Osteocyte (in vitro differentiated cells): ENCODE results near the gene SPINK1. TPM values are rescaled to one million over a fixed set of nuclear protein-coding genes. Genes with fewer than 3 reads are reported as not detected.

Experiments used
- DNase-seq: peaks from one replicate; pipeline ENCODE4 v3.0.0; 2021; ENCODE audit warnings: mixed read lengths; ENCODE audit not compliant: unreplicated experiment; ENCODE audit errors: extremely low spot score
- H3K27ac Mint-ChIP-seq: one replicate; pipeline ENCODE4 v1.8.0; 2021; ENCODE audit warnings: mild to moderate bottlenecking, mixed read lengths; ENCODE audit not compliant: unreplicated experiment
- H3K27me3 Mint-ChIP-seq: one replicate; pipeline ENCODE4 v1.8.0; 2021; ENCODE audit warnings: mixed read lengths; ENCODE audit not compliant: unreplicated experiment
- H3K36me3 Mint-ChIP-seq: one replicate; pipeline ENCODE4 v1.8.0; 2021; ENCODE audit warnings: mixed read lengths; ENCODE audit not compliant: unreplicated experiment
- H3K4me1 Mint-ChIP-seq: one replicate; pipeline ENCODE4 v1.8.0; 2021; ENCODE audit warnings: mixed read lengths; ENCODE audit not compliant: unreplicated experiment
- H3K4me3 Mint-ChIP-seq: one replicate; pipeline ENCODE4 v1.8.0; 2021; ENCODE audit warnings: mild to moderate bottlenecking, moderate library complexity, mixed read lengths; ENCODE audit not compliant: unreplicated experiment
- H3K9me3 Mint-ChIP-seq: one replicate; pipeline ENCODE4 v1.8.0; 2021; ENCODE audit warnings: mixed read lengths; ENCODE audit not compliant: unreplicated experiment
- CTCF ChIP-seq: fragments of 200-600 bp; sonication (generic); IDR thresholded peaks from 2 replicates; pipeline ENCODE4 v1.5.0; 2021; ENCODE audit warnings: antibody characterized with exemption, mild to moderate bottlenecking, moderate library complexity
- total RNA-seq: library from RNA; stranded (reverse); gene quantifications from 2 replicates; pipeline ENCODE4 v1.2.1, GENCODE V29; 2021

Gene SPINK1
- total RNA-seq, 1 donor from 2014 or later = not detected

GRCh38 chr5:147863454-147864158 lies 32.1 kb upstream of the SPINK1 start:
- peaks cover 20% of the 10 kb centered on the region for H3K27me3 Mint-ChIP-seq
- no peak overlapping the region for H3K4me3 Mint-ChIP-seq
- no peak for TF ChIP-seq CTCF
- no peaks in the 10 kb centered on the region for H3K4me1 Mint-ChIP-seq
- H3K36me3 Mint-ChIP-seq = no peaks in the 10 kb centered on the region
- no peak overlapping the region for H3K27ac Mint-ChIP-seq
- no peak for DNase-seq
- no peaks in the 10 kb centered on the region for H3K9me3 Mint-ChIP-seq

- no peak overlapping the region for H3K27ac Mint-ChIP-seq
- no peaks in the 10 kb centered on the region for H3K36me3 Mint-ChIP-seq
- H3K4me1 Mint-ChIP-seq = no peaks in the 10 kb centered on the region
Measured at GRCh38 chr5:147860641-147861025, 29.2 kb upstream of the SPINK1 start.

GRCh38 chr5:147859962-147860640 lies 28.6 kb upstream of the SPINK1 start:
- Mint-ChIP-seq H3K4me1 (no peaks in the 10 kb centered on the region), H3K27ac (no peak overlapping the region), H3K9me3 (no peaks in the 10 kb centered on the region), H3K36me3 (no peaks in the 10 kb centered on the region), H3K4me3 (no peak overlapping the region), H3K27me3 (peaks cover 26% of the 10 kb centered on the region)
- TF ChIP-seq CTCF = no peak
- DNase-seq = no peak

More at GRCh38 chr5:147860641-147861025, 29.2 kb upstream of the SPINK1 start:
- no peak overlapping the region for H3K4me3 Mint-ChIP-seq
- H3K27me3 Mint-ChIP-seq = peaks cover 20% of the 10 kb centered on the region
- no peak for TF ChIP-seq CTCF
- no peak for DNase-seq
- H3K9me3 Mint-ChIP-seq = no peaks in the 10 kb centered on the region

GRCh38 chr5:147858565-147858964 lies 27.1 kb upstream of the SPINK1 start:
- no peak for TF ChIP-seq CTCF
- no peaks in the 10 kb centered on the region for H3K4me1 Mint-ChIP-seq

GRCh38 chr5:147857302-147858129 lies 26.0 kb upstream of the SPINK1 start:
- H3K9me3 Mint-ChIP-seq = no peaks in the 10 kb centered on the region
- peaks cover 38% of the 10 kb centered on the region for H3K27me3 Mint-ChIP-seq
- TF ChIP-seq CTCF = peak; percentile 85
- H3K27ac Mint-ChIP-seq = no peak overlapping the region
- H3K4me3 Mint-ChIP-seq = no peak overlapping the region
- no peak for DNase-seq
- H3K36me3 Mint-ChIP-seq = no peaks in the 10 kb centered on the region
- H3K4me1 Mint-ChIP-seq = no peaks in the 10 kb centered on the region

More at GRCh38 chr5:147858565-147858964, 27.1 kb upstream of the SPINK1 start:
- Mint-ChIP-seq H3K36me3 (no peaks in the 10 kb centered on the region), H3K27me3 (peaks cover 36% of the 10 kb centered on the region), H3K27ac (no peak overlapping the region), H3K9me3 (no peaks in the 10 kb centered on the region), H3K4me3 (no peak overlapping the region)
- no peak for DNase-seq
